Keratinocyte (primary cell): ENCODE results near the gene TENM4. TPM values are rescaled to one million over a fixed set of nuclear protein-coding genes. Genes with fewer than 3 reads are reported as not detected.

Experiments used
- DNase-seq: peaks from one replicate; pipeline ENCODE4 v3.0.0-alpha.2; 2011; ENCODE audit warnings: low read depth, missing footprints, low spot score
- FAIRE-seq: peaks from 2 replicates; lab custom pipeline; 2011; peaks lifted over from hg19 to GRCh38; lab: Jason Lieb, UNC
- H2AFZ ChIP-seq: 2 replicates; pipeline ENCODE4 v1.6.0; 2012; ENCODE audit warnings: low read length, control low read depth, inconsistent platforms; ENCODE audit not compliant: control insufficient read depth
- H3K27ac ChIP-seq: 2 replicates; pipeline ENCODE4 v1.5.1; 2011; ENCODE audit warnings: low read length; ENCODE audit not compliant: control insufficient read depth, insufficient read depth
- H3K27me3 ChIP-seq: 3 replicates; pipeline ENCODE4 v1.6.0; 2011; ENCODE audit warnings: low read length; ENCODE audit not compliant: control insufficient read depth, insufficient read depth; ENCODE audit errors: extremely low read depth
- H3K36me3 ChIP-seq, 2 experiments: 2 replicates in 1 of 2; 3 replicates in 1 of 2; pipeline ENCODE4 v1.5.1; 2011; ENCODE audit warnings: low read length in 2 of 2, mild to moderate bottlenecking in 1 of 2; ENCODE audit not compliant: control insufficient read depth in 2 of 2, insufficient read depth in 2 of 2; ENCODE audit errors: extremely low read depth in 1 of 2
- H3K4me1 ChIP-seq: 3 replicates; pipeline ENCODE4 v1.5.1; 2011; ENCODE audit warnings: low read length; ENCODE audit not compliant: control insufficient read depth, insufficient read depth; ENCODE audit errors: extremely low read depth
- H3K4me2 ChIP-seq: 3 replicates; pipeline ENCODE4 v1.6.0; 2011; ENCODE audit warnings: low read depth, low read length; ENCODE audit not compliant: control insufficient read depth, insufficient read depth; ENCODE audit errors: extremely low read depth
- H3K4me3 ChIP-seq, 3 experiments: fragments of 200-600 bp in 1 of 3; sonication (generic) in 1 of 3; 2 replicates in 2 of 3; 3 replicates in 1 of 3; pipeline ENCODE4 v1.5.1; 2011 to 2016; ENCODE audit warnings: low read length in 3 of 3, mild to moderate bottlenecking in 3 of 3, control low read depth in 2 of 3, inconsistent platforms in 1 of 3, low read depth in 1 of 3, mixed read lengths in 1 of 3, mixed run types in 1 of 3, moderate library complexity in 1 of 3; ENCODE audit not compliant: control insufficient read depth in 2 of 3, insufficient read depth in 2 of 3; ENCODE audit errors: extremely low read depth in 1 of 3
- H3K79me2 ChIP-seq: 2 replicates; pipeline ENCODE4 v1.6.0; 2012; ENCODE audit warnings: low read length; ENCODE audit not compliant: control insufficient read depth, insufficient read depth
- H3K9ac ChIP-seq: 3 replicates; pipeline ENCODE4 v1.6.0; 2011; ENCODE audit warnings: low read length; ENCODE audit not compliant: control insufficient read depth, insufficient read depth; ENCODE audit errors: extremely low read depth
- H3K9me1 ChIP-seq: 3 replicates; pipeline ENCODE4 v1.6.0; 2011; ENCODE audit warnings: low read length; ENCODE audit not compliant: control insufficient read depth, insufficient read depth; ENCODE audit errors: extremely low read depth
- H3K9me3 ChIP-seq: 2 replicates; pipeline ENCODE4 v1.5.1; 2012; ENCODE audit warnings: low read depth, low read length; ENCODE audit not compliant: control insufficient read depth
- H4K20me1 ChIP-seq: 3 replicates; pipeline ENCODE4 v1.6.0; 2011; ENCODE audit warnings: low read length; ENCODE audit not compliant: control insufficient read depth, insufficient read depth; ENCODE audit errors: extremely low read depth
- EZH2 ChIP-seq: IDR thresholded peaks from one replicate; pipeline ENCODE4 v1.6.1; 2012; ENCODE audit warnings: inconsistent platforms, mild to moderate bottlenecking, low read length, moderate library complexity
- dilution Hi-C: fragments of 300-500 bp; cut with MboI; formaldehyde crosslinking; loops from one replicate; pipeline ENCODE4 v1.7.0; 2020; ENCODE audit warnings: low sequenced_read_pairs; ENCODE audit not compliant: extremely low pct_ligation_motif_present
- polyA plus RNA-seq, 5 experiments: library from polyadenylated mRNA; depleted of rRNA in 3 of 5; stranded (reverse) in 3 of 5; stranded (forward) in 1 of 5; unstranded in 1 of 5; fragments of >200 nt; gene quantifications; 1 replicate in 1 of 5; 2 replicates in 3 of 5; 3 replicates in 1 of 5; pipeline versions ENCODE4 v1.2.1 to v1.2.3, GENCODE V29; 2011 to 2012; ENCODE audit warnings: missing spikeins in 2 of 5, low read depth in 1 of 5, low replicate concordance in 1 of 5
- TF ChIP-seq, protein P1 (sequence below), 3 experiments: IDR thresholded peaks in 1 of 3; conservative IDR thresholded peaks in 1 of 3; optimal IDR thresholded peaks in 1 of 3; 2 replicates in 2 of 3; 3 replicates in 1 of 3; pipeline versions ENCODE3 to v1.5.1; 2011; ENCODE audit warnings: low read length in 3 of 3, mild to moderate bottlenecking in 3 of 3, moderate library complexity in 2 of 3, control low read depth in 1 of 3, inconsistent platforms in 1 of 3; ENCODE audit not compliant: insufficient read depth in 2 of 3; ENCODE audit errors: extremely low read depth in 1 of 3

The TENM4 gene
- polyA plus RNA-seq, 1 donor (not counting 4 experiments of a cell fraction or from before 2014, with no cell fraction given) = 3.5 TPM

DNA sequence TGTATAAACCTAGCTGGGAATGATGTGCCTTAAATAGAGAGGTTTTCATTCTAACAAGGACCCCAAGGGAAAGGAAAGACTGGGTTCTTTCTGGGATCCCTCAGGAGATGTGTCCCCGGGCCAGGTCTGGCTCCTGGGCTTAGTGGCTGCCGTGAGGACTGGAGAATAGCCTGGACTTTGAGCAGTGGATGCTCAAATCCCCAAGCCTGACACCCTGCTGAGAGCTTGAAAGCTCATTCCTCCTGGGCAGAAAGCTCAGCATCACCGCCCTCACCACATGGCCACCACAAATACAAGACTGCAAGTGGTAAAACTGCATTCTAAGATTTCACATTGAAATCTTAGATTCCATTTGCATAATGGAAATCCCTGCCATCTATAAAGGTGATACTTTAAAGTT, 786.8 kb downstream of the TENM4 start:
- Histone ChIP-seq H3K9me3 (no peaks in the 10 kb centered on the region), H2AFZ (no peak overlapping the region), H3K27ac (no peak overlapping the region), H4K20me1 (no peaks in the 10 kb centered on the region), H3K9ac (no peak overlapping the region), H3K9me1 (no peaks in the 10 kb centered on the region), H3K79me2 (no peaks in the 10 kb centered on the region), H3K4me3 (no peak overlapping the region), H3K4me1 (peaks cover 4% of the 10 kb centered on the region), H3K4me2 (no peak overlapping the region), H3K36me3 (peaks cover 2 to 4% of the 10 kb centered on the region in 2 experiments), H3K27me3 (no peaks in the 10 kb centered on the region)
- FAIRE-seq (no peak), DNase-seq (no peak)
- dilution Hi-C loops = no loop called here
- no peak for TF ChIP-seq EZH2
- TF ChIP-seq, protein P1, sequence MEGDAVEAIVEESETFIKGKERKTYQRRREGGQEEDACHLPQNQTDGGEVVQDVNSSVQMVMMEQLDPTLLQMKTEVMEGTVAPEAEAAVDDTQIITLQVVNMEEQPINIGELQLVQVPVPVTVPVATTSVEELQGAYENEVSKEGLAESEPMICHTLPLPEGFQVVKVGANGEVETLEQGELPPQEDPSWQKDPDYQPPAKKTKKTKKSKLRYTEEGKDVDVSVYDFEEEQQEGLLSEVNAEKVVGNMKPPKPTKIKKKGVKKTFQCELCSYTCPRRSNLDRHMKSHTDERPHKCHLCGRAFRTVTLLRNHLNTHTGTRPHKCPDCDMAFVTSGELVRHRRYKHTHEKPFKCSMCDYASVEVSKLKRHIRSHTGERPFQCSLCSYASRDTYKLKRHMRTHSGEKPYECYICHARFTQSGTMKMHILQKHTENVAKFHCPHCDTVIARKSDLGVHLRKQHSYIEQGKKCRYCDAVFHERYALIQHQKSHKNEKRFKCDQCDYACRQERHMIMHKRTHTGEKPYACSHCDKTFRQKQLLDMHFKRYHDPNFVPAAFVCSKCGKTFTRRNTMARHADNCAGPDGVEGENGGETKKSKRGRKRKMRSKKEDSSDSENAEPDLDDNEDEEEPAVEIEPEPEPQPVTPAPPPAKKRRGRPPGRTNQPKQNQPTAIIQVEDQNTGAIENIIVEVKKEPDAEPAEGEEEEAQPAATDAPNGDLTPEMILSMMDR (optimal IDR thresholded peaks at IDR 0.05 in 1 of 3, IDR thresholded peaks at IDR 0.05 in 1 of 3, conservative IDR thresholded peaks at IDR 0.05 in 1 of 3; ENCODE audit: extremely low read depth in 1 of 3, insufficient read depth in 2 of 3, low read length in 3 of 3) = no peak

DNA sequence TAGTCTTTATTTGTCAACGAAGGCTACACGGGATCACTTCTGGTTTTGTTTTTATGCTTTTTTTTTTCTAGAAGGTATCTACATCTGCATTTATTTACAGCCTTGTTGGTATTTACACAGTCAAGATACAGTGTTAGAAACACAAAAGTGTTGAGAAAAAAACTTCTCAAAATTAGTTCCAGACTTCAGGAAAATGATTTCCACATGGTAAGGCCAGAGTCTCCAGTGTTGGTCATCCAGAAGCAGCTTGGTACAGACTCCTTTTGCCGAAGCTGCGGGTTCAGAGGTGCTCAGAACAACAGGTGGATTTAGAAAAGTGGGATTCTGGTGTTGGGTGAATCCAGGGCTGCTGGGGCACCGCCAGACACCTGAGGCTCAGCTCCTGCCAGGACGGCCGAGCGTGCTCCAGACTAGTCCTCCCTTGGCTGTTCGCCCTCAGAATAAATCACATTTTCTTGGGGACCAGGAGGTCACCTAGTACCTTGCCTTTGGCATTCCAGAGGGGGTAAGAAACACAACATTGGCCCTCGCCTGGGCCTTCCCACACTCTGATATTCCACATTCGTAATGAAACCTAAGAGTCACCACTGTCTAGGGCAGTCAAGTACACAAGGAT, 787.4 kb downstream of the TENM4 start:
- dilution Hi-C loops = no loop called here
- DNase-seq = no peak
- H3K4me1 ChIP-seq = peaks cover 6% of the 10 kb centered on the region
- peaks cover 2 to 3% of the 10 kb centered on the region in 2 experiments for H3K36me3 ChIP-seq
- H3K27me3 ChIP-seq = no peaks in the 10 kb centered on the region
- H3K27ac ChIP-seq = no peak overlapping the region
- no peak overlapping the region for H3K4me2 ChIP-seq
- H2AFZ ChIP-seq = no peak overlapping the region
- H4K20me1 ChIP-seq = no peaks in the 10 kb centered on the region
- no peak overlapping the region for H3K4me3 ChIP-seq
- H3K9ac ChIP-seq = no peak overlapping the region
- no peaks in the 10 kb centered on the region for H3K9me1 ChIP-seq
- H3K9me3 ChIP-seq = no peaks in the 10 kb centered on the region
- TF ChIP-seq, protein P1 (optimal IDR thresholded peaks at IDR 0.05 in 1 of 3, IDR thresholded peaks at IDR 0.05 in 1 of 3, conservative IDR thresholded peaks at IDR 0.05 in 1 of 3; ENCODE audit: extremely low read depth in 1 of 3, insufficient read depth in 2 of 3, low read length in 3 of 3) = no peak
- TF ChIP-seq EZH2 = no peak
- no peak for FAIRE-seq
- no peaks in the 10 kb centered on the region for H3K79me2 ChIP-seq
